OCI-LY3 (cell line): ENCODE results near the gene SLX1B.
"Not testable (repeated sequence)": the region's sequence is repeated elsewhere in the genome, so short reads cannot be mapped to it uniquely, and the experiment has no call there.

Experiments used
- CTCF ChIP-seq: fragments of 200-600, 300-600 bp; sonication (generic); IDR thresholded peaks from 2 replicates; pipeline ENCODE4 v1.5.1; 2014; ENCODE audit warnings: antibody characterized with exemption, low read length, low read depth
- EZH2phosphoT487 ChIP-seq: fragments of 200-600 bp; shearing (Covaris generic); IDR thresholded peaks from 2 replicates; pipeline ENCODE4 v1.6.1; 2018; ENCODE audit warnings: antibody characterized with exemption, mixed run types, low read depth

GRCh38 chr16:29506308-29506707 is 52.0 kb downstream of the SLX1B start, which contains the start of gene NPIPB12:
- TF ChIP-seq CTCF, EZH2phosphoT487: not testable (repeated sequence)
